Right forelimb (tissue), 1 donor: ENCODE data around the gene PAX6.
"Not testable (repeated sequence)": the region's sequence is repeated elsewhere in the genome, so short reads cannot be mapped to it uniquely, and the experiment has no call there.

ENCODE experiments used
- DNase-seq: peaks from one replicate; pipeline ENCODE4 v3.0.0-alpha.2; 2018

Gene PAX6

DNA sequence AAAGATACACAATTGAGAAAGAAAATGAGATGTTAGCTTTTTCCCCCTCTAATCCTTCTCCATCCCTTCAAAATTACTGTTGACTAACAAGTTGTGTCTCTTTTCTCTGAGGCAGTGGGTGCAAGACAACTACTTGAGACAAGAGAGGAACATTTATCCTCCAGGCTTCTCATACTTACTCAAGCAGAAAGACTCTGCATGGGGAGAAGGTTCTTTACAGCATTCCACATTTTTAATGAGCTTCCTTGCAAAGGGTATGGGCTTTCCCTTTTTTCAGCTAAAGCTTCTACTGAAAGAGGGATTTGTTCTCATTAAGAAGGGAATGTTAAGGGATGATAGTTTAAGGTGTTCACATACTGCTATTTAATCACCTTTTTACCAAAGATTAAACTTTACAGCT is 47.8 kb downstream of the PAX6 start:
- DNase-seq, result no peak

GRCh38 chr11:31761636-31762035 is 49.5 kb downstream of the PAX6 start:
- no peak for DNase-seq

- DNase-seq, result no peak
These were observed 53.8 kb downstream of the PAX6 start for GRCh38 chr11:31757260-31757835.

DNA sequence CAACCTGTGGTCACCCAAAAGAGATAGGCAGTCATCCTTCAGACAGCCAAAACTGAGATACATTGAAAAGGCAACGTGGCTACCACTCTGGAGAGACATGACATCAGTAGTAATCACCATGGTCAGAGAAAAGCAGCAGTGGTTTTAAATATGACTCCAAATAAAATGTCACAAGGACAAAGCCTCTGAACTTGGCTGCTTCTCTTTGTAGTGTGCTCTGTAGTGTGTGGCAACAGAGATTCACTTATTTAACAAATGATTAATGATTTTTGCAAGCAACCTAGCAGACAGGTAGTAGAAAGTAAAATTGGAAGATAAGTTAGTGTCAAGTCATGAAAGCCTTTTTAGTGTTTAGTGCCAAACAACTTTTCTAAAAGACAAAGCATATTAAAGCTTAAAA is 63.5 kb downstream of the PAX6 start:
- no peak for DNase-seq

GRCh38 chr11:31740731-31741368 is 70.3 kb downstream of the PAX6 start:
- not testable (repeated sequence) for DNase-seq

DNA sequence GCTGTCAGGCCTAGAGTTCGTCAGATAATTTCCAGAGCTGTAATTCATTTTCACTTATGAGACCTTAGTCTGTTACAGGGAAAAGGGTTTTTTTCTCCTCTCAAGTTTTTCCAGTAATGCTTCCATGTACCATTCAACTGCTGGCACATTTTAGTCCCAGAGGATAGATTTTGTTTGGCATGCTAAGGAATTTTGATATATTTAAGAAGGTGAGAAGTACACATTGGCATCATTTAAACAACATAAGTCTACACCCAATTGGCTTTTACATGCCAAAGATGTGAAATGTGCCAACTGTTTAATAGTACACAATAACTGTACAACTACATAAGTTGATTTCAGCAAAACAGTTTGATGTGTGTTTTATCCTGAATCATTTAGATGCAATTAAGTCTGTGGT is 71.0 kb downstream of the PAX6 start:
- DNase-seq, result no peak
